ENCODE measurements around the gene BORA. TPM values are rescaled to one million over a fixed set of nuclear protein-coding genes. Genes with fewer than 3 reads are reported as not detected.
A peak's percentile ranks its signal among the peaks of the same experiment; 100 is the strongest.
"Not testable (repeated sequence)": the region's sequence is repeated elsewhere in the genome, so short reads cannot be mapped to it uniquely, and the experiment has no call there.

BORA gene
- total RNA-seq, 2 experiments from 2014 or later, result 31.0 TPM

- POLR2A ChIA-PET, result interaction anchor here (0.6 kb wide), 1 partner anchor 977 kb away, joined by 3 read pairs; no protein-coding TSS in a partner anchor
- Mint-ChIP-seq H3K27ac (peak overlapping the region; percentile 84), H3K4me3 (peak overlapping the region; percentile 94), H3K36me3 (ENCODE audit: low read depth) (peaks cover 66% of the 10 kb centered on the region), H3K4me1 (ENCODE audit: low read depth) (peaks cover 49% of the 10 kb centered on the region)
- H3K27me3 Mint-ChIP-seq (ENCODE audit: low read depth); CTCF ChIA-PET; H3K9me3 Mint-ChIP-seq (ENCODE audit: insufficient read depth); ATAC-seq; DNase-seq: not testable (repeated sequence)
Observed at GRCh38 chr13:72726185-72726584, 1.5 kb upstream of the BORA start.

GRCh38 chr13:72726726-72727416 is 852 bp upstream of the BORA start:
- Mint-ChIP-seq H3K9me3 (ENCODE audit: insufficient read depth) (no peaks in the 10 kb centered on the region), H3K27ac (peak overlapping the region; percentile 92), H3K27me3 (ENCODE audit: low read depth) (no peaks in the 10 kb centered on the region), H3K36me3 (ENCODE audit: low read depth) (peaks cover 66% of the 10 kb centered on the region), H3K4me1 (ENCODE audit: low read depth) (peaks cover 52% of the 10 kb centered on the region), H3K4me3 (peak overlapping the region; percentile 94)
- ChIA-PET POLR2A (interaction anchor here (0.6 kb wide), 1 partner anchor 977 kb away, joined by 3 read pairs; no protein-coding TSS in a partner anchor), CTCF (no interaction called here)
- ATAC-seq (peak; percentile 49), DNase-seq (peak; percentile 67)

DNA sequence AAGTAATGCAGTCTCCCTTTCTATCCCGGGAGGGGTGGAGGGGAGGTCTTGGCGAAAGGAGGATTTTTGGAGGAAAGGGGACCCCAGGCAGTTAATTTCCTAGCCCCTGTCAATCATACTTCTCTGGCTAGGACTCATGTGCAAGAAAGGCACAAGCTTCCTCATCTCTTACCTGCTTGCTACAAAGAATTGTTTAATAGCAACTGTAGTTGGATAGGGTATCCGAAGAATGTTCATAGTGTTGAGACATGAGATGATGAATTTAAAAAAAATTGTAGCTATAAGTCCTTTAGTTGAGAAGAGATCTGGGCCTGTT is 525 bp downstream of the BORA start:
- H3K27me3 Mint-ChIP-seq (ENCODE audit: low read depth), result no peaks in the 10 kb centered on the region
- CTCF ChIA-PET, result interaction anchor here (0.7 to 2.2 kb wide), 3 partner anchors 17 to 85 kb away, joined by 3 to 8 read pairs (median 3); partner anchors contain the start of gene DIS3
- DNase-seq, result no peak
- peaks cover 62% of the 10 kb centered on the region for H3K36me3 Mint-ChIP-seq (ENCODE audit: low read depth)
- no peak for ATAC-seq
- peak overlapping the region; percentile 94 for H3K4me3 Mint-ChIP-seq
- H3K9me3 Mint-ChIP-seq (ENCODE audit: insufficient read depth), result no peaks in the 10 kb centered on the region
- POLR2A ChIA-PET, result interaction anchor here (1.5 kb wide), 1 partner anchor 53 kb away, joined by 3 read pairs; no protein-coding TSS in a partner anchor
- H3K27ac Mint-ChIP-seq, result peak overlapping the region; percentile 92
- peaks cover 51% of the 10 kb centered on the region for H3K4me1 Mint-ChIP-seq (ENCODE audit: low read depth)

DNA sequence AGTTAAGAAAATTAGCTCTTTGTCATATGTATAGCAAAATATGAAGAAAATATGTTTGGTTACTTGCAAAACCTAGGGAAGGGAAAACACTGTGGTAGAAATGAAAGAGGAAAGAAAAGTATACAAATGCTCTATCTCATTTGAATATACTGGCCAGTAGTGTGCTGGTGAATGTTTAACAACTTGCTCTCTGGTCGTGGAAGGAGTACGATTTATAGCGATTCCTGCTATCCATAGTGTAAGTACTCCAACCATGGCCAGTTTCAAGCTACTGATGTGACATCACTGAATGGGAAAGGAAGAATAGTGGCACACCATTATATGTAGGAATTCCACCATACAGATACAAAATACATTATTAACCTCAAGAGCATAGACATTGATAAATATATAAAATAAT is 9.3 kb downstream of the BORA start:
- H3K4me3 Mint-ChIP-seq, result no peak overlapping the region
- H3K4me1 Mint-ChIP-seq (ENCODE audit: low read depth), result peaks cover 19% of the 10 kb centered on the region
- H3K27me3 Mint-ChIP-seq (ENCODE audit: low read depth), result no peaks in the 10 kb centered on the region
- ATAC-seq (no peak), DNase-seq (no peak)
- CTCF ChIA-PET, result no interaction called here
- peaks cover 62% of the 10 kb centered on the region for H3K36me3 Mint-ChIP-seq (ENCODE audit: low read depth)
- POLR2A ChIA-PET, result no interaction called here
- H3K27ac Mint-ChIP-seq, result no peak overlapping the region
- no peaks in the 10 kb centered on the region for H3K9me3 Mint-ChIP-seq (ENCODE audit: insufficient read depth)

DNA sequence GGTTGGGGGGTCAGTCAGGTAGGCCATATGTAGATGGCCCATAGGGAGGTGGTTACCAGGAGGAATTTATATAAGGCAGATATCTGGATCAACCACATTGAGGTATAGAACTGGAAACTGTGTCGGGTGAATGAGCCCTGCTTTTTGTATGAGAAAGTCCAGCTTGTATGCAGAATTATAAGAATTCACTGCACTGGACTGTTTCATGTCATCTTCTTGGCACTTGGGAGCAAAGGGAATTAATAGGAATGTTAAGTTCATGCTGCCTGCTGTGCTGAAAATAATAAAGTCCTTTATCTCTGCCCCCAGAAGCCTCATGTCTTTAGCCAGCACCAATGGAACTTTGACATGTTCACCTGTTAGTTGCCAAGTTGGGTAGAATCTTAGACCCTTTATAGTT is 12.3 kb downstream of the BORA start:
- Mint-ChIP-seq H3K4me1 (ENCODE audit: low read depth) (peaks cover 12% of the 10 kb centered on the region), H3K9me3 (ENCODE audit: insufficient read depth) (no peaks in the 10 kb centered on the region), H3K4me3 (no peak overlapping the region), H3K27me3 (ENCODE audit: low read depth) (no peaks in the 10 kb centered on the region), H3K27ac (no peak overlapping the region), H3K36me3 (ENCODE audit: low read depth) (peaks cover 57% of the 10 kb centered on the region)
- DNase-seq (no peak), ATAC-seq (no peak)
- ChIA-PET CTCF (interaction anchor here (1.0 kb wide), 1 partner anchor 9 kb away, joined by 3 read pairs; no protein-coding TSS in a partner anchor), POLR2A (interaction anchor here (1.0 kb wide), 1 partner anchor 12 kb away, joined by 4 read pairs; no protein-coding TSS in a partner anchor)

DNA sequence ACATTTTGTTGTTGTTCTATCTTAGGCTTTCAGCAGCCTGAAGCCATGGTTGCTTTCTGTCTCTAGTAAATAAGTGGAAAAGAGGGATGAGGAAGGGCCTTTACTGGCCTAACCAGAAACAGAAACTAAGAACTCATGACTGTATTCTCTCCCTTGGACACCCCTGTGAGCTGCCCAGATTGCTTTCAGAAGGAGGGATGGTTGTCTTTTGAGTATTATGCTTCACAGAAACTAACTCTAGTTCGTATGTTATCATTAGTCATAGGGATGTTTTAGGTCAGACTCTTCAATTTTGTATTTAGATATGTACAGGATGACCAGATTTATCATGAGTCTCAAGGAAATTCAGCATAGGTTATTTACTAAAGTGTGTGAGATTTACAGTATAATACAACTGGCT is 17.5 kb downstream of the BORA start:
- POLR2A ChIA-PET, result no interaction called here
- H3K4me3 Mint-ChIP-seq, result no peak overlapping the region
- H3K4me1 Mint-ChIP-seq (ENCODE audit: low read depth), result peaks cover 17% of the 10 kb centered on the region
- no peak for DNase-seq
- H3K36me3 Mint-ChIP-seq (ENCODE audit: low read depth), result peaks cover 63% of the 10 kb centered on the region
- H3K27me3 Mint-ChIP-seq (ENCODE audit: low read depth), result no peaks in the 10 kb centered on the region
- ATAC-seq, result no peak
- H3K9me3 Mint-ChIP-seq (ENCODE audit: insufficient read depth), result no peaks in the 10 kb centered on the region
- CTCF ChIA-PET, result interaction anchor here (1.5 kb wide), 1 partner anchor 17 kb away, joined by 3 read pairs; the partner anchor contains the start of gene BORA
- no peak overlapping the region for H3K27ac Mint-ChIP-seq

- no peaks in the 10 kb centered on the region for H3K9me3 Mint-ChIP-seq (ENCODE audit: insufficient read depth)
- no peaks in the 10 kb centered on the region for H3K27me3 Mint-ChIP-seq (ENCODE audit: low read depth)
- H3K4me3 Mint-ChIP-seq, result no peak overlapping the region
- ChIA-PET POLR2A (no interaction called here), CTCF (no interaction called here)
- DNase-seq (no peak), ATAC-seq (no peak)
- H3K36me3 Mint-ChIP-seq (ENCODE audit: low read depth), result peaks cover 71% of the 10 kb centered on the region
- peaks cover 8% of the 10 kb centered on the region for H3K4me1 Mint-ChIP-seq (ENCODE audit: low read depth)
- no peak overlapping the region for H3K27ac Mint-ChIP-seq
Observed at GRCh38 chr13:72751220-72751619, 23.5 kb downstream of the BORA start.

- ATAC-seq (no peak), DNase-seq (no peak)
- H3K4me3 Mint-ChIP-seq, result no peak overlapping the region
- H3K4me1 Mint-ChIP-seq (ENCODE audit: low read depth), result no peaks in the 10 kb centered on the region
- H3K36me3 Mint-ChIP-seq (ENCODE audit: low read depth), result peaks cover 66% of the 10 kb centered on the region
- H3K27ac Mint-ChIP-seq, result no peak overlapping the region
- ChIA-PET POLR2A (no interaction called here), CTCF (interaction anchor here (0.8 kb wide), 1 partner anchor 12 kb away, joined by 3 read pairs; no protein-coding TSS in a partner anchor)
- no peaks in the 10 kb centered on the region for H3K27me3 Mint-ChIP-seq (ENCODE audit: low read depth)
- H3K9me3 Mint-ChIP-seq (ENCODE audit: insufficient read depth), result no peaks in the 10 kb centered on the region
Observed at GRCh38 chr13:72754111-72754510, 26.4 kb downstream of the BORA start.

DNA sequence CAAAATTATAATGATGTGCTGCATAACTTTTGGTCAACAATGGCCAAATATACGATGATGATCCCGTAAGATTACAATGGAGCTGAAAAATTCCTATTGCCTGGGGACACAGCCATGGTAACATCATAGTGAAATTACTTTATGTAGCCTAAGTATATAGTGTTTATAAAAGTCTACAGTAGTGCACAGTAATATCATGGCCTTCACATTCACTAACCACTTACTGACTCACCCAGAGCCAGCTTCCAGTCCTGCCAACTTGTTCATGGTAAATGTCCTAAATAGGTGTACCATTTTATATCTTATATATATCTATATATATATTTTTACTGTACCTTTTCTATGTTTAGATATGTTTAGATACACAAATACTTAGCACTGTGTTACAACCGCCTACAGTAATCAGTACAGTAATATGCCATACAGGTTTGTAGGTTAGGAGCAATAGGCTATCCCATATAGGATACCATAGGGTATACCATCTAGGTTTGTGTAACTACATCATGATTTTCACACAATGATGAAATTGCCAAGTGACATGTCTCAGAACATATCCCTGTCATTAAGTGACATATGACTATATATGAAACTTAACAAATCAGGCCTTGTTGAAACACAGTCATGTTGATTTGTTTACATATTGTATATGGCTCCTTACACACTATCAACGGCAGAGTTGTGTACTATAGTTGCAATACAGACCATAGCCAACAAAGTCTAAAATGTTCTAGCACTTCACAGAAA is 30.2 kb downstream of the BORA start:
- ATAC-seq (no peak), DNase-seq (no peak)
- H3K36me3 Mint-ChIP-seq (ENCODE audit: low read depth), result peaks cover 55% of the 10 kb centered on the region
- no peaks in the 10 kb centered on the region for H3K4me1 Mint-ChIP-seq (ENCODE audit: low read depth)
- no peaks in the 10 kb centered on the region for H3K9me3 Mint-ChIP-seq (ENCODE audit: insufficient read depth)
- no peak overlapping the region for H3K4me3 Mint-ChIP-seq
- ChIA-PET POLR2A (no interaction called here), CTCF (no interaction called here)
- H3K27me3 Mint-ChIP-seq (ENCODE audit: low read depth), result no peaks in the 10 kb centered on the region
- no peak overlapping the region for H3K27ac Mint-ChIP-seq

DNA sequence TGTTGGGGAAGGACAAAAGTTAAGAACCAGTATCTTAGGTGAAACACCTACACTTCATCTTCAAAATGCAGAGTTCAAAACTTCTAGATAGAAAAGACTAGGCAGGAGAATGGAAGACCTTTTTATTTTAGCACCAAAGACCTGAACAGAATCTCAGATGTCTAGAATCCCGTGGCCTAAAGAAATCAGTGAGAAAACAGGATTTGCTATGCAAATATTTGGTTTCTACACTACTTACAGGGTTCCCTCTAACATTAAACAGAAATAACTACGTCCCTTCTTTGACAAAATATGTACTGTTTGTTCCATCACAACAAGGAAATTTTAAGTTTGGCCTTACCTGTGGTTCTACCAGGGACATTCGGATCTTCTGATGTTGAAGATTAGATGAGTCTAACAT is 32.5 kb downstream of the BORA start:
- Mint-ChIP-seq H3K9me3 (ENCODE audit: insufficient read depth) (no peaks in the 10 kb centered on the region), H3K27ac (no peak overlapping the region), H3K27me3 (ENCODE audit: low read depth) (no peaks in the 10 kb centered on the region), H3K36me3 (ENCODE audit: low read depth) (peaks cover 58% of the 10 kb centered on the region), H3K4me1 (ENCODE audit: low read depth) (no peaks in the 10 kb centered on the region), H3K4me3 (no peak overlapping the region)
- ChIA-PET POLR2A (no interaction called here), CTCF (no interaction called here)
- DNase-seq, result no peak
- ATAC-seq, result no peak

DNA sequence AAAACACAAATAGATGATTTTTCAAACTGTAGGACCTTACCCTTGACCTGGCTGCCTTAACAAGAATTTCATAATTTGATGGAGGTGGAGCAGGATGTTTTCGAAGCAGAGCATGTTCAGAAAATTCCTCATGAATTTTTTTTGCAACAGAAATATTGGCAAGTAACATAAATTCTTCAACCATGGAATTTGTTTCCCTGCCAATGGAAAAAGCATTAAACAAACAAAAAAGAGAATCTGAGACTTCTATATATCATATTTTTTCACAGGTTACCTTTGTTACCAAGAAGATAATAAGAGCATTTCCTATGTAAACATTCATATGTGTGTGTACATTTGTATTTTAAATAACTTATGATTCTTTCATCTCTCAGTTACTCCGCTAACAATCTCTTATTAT is 35.7 kb downstream of the BORA start:
- Mint-ChIP-seq H3K27me3 (ENCODE audit: low read depth) (no peaks in the 10 kb centered on the region), H3K36me3 (ENCODE audit: low read depth) (peaks cover 66% of the 10 kb centered on the region), H3K4me1 (ENCODE audit: low read depth) (no peaks in the 10 kb centered on the region), H3K4me3 (no peak overlapping the region), H3K27ac (no peak overlapping the region), H3K9me3 (ENCODE audit: insufficient read depth) (no peaks in the 10 kb centered on the region)
- no peak for DNase-seq
- CTCF ChIA-PET, result no interaction called here
- no peak for ATAC-seq
- POLR2A ChIA-PET, result no interaction called here

GRCh38 chr13:72774019-72774418 is 46.3 kb downstream of the BORA start:
- Mint-ChIP-seq H3K27me3 (ENCODE audit: low read depth) (no peaks in the 10 kb centered on the region), H3K4me3 (no peak overlapping the region), H3K9me3 (ENCODE audit: insufficient read depth) (no peaks in the 10 kb centered on the region), H3K36me3 (ENCODE audit: low read depth) (peaks cover 66% of the 10 kb centered on the region), H3K4me1 (ENCODE audit: low read depth) (peaks cover 12% of the 10 kb centered on the region), H3K27ac (no peak overlapping the region)
- POLR2A ChIA-PET, result no interaction called here
- DNase-seq (no peak), ATAC-seq (no peak)
- CTCF ChIA-PET, result no interaction called here
